ENCODE measurements around the gene THOC7. TPM values are rescaled to one million over a fixed set of nuclear protein-coding genes. Genes with fewer than 3 reads are reported as not detected.
A peak's percentile ranks its signal among the peaks of the same experiment; 100 is the strongest.

THOC7 gene
- total RNA-seq, 1 experiment from 2014 or later: 53.0 TPM

- TF ChIP-seq ZNF281 (CRISPR knock-in tag; IDR thresholded peaks at IDR 0.05) (peak; percentile 62; the same call in 1 of the 2 replicates), AFF4 (CRISPR knock-in tag; IDR thresholded peaks at IDR 0.05; ENCODE audit: borderline replicate concordance) (no peak), CREB1 (CRISPR knock-in tag; IDR thresholded peaks at IDR 0.05) (no peak), ZNF263 (CRISPR knock-in tag; IDR thresholded peaks at IDR 0.05; ENCODE audit: low read depth) (0 out of 2 replicates have a peak, but pooled peaks have one; percentile 38), PRDM15 (CRISPR knock-in tag; IDR thresholded peaks at IDR 0.05) (no peak; the same call in 1 of the 2 replicates), NR2C2 (CRISPR knock-in tag; IDR thresholded peaks at IDR 0.05) (no peak), ELF4 (CRISPR knock-in tag; IDR thresholded peaks at IDR 0.05; ENCODE audit: low read depth) (peak; percentile 48; the same call in 1 of the 2 replicates), ESRRA (CRISPR knock-in tag; IDR thresholded peaks at IDR 0.05; ENCODE audit: borderline replicate concordance) (no peak), TEAD1 (CRISPR knock-in tag; IDR thresholded peaks at IDR 0.05) (peak; percentile 57; the same call in 1 of the 2 replicates), SP1 (CRISPR knock-in tag; conservative IDR thresholded peaks at IDR 0.05) (0 out of 2 replicates have a peak, but pooled peaks have one; percentile 21), USF1 (CRISPR knock-in tag; IDR thresholded peaks at IDR 0.05) (peak; percentile 21; the same call in 1 of the 2 replicates), MAX (CRISPR knock-in tag; IDR thresholded peaks at IDR 0.05) (peak; percentile 19), PRRX2 (CRISPR knock-in tag; IDR thresholded peaks at IDR 0.05) (no peak), ATF6 (CRISPR knock-in tag; IDR thresholded peaks at IDR 0.05) (no peak)
- TF ChIP-seq, protein P1, sequence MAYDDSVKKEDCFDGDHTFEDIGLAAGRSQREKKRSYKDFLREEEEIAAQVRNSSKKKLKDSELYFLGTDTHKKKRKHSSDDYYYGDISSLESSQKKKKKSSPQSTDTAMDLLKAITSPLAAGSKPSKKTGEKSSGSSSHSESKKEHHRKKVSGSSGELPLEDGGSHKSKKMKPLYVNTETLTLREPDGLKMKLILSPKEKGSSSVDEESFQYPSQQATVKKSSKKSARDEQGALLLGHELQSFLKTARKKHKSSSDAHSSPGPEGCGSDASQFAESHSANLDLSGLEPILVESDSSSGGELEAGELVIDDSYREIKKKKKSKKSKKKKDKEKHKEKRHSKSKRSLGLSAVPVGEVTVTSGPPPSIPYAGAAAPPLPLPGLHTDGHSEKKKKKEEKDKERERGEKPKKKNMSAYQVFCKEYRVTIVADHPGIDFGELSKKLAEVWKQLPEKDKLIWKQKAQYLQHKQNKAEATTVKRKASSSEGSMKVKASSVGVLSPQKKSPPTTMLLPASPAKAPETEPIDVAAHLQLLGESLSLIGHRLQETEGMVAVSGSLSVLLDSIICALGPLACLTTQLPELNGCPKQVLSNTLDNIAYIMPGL (CRISPR knock-in tag; IDR thresholded peaks at IDR 0.05): peak; percentile 81; the same call in 1 of the 2 replicates
- TF ChIP-seq, protein P2, sequence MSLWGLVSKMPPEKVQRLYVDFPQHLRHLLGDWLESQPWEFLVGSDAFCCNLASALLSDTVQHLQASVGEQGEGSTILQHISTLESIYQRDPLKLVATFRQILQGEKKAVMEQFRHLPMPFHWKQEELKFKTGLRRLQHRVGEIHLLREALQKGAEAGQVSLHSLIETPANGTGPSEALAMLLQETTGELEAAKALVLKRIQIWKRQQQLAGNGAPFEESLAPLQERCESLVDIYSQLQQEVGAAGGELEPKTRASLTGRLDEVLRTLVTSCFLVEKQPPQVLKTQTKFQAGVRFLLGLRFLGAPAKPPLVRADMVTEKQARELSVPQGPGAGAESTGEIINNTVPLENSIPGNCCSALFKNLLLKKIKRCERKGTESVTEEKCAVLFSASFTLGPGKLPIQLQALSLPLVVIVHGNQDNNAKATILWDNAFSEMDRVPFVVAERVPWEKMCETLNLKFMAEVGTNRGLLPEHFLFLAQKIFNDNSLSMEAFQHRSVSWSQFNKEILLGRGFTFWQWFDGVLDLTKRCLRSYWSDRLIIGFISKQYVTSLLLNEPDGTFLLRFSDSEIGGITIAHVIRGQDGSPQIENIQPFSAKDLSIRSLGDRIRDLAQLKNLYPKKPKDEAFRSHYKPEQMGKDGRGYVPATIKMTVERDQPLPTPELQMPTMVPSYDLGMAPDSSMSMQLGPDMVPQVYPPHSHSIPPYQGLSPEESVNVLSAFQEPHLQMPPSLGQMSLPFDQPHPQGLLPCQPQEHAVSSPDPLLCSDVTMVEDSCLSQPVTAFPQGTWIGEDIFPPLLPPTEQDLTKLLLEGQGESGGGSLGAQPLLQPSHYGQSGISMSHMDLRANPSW (CRISPR knock-in tag; conservative IDR thresholded peaks at IDR 0.05; ENCODE audit: low read depth): no peak
- TF ChIP-seq, protein P3, sequence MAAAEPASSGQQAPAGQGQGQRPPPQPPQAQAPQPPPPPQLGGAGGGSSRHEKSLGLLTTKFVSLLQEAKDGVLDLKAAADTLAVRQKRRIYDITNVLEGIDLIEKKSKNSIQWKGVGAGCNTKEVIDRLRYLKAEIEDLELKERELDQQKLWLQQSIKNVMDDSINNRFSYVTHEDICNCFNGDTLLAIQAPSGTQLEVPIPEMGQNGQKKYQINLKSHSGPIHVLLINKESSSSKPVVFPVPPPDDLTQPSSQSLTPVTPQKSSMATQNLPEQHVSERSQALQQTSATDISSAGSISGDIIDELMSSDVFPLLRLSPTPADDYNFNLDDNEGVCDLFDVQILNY (CRISPR knock-in tag; IDR thresholded peaks at IDR 0.05): peak; percentile 48; the same call in 1 of the 2 replicates
These were observed 48.5 kb upstream of the THOC7 start, which contains the start of gene SCAANT1 (continued) for GRCh38 chr3:63911873-63912767.
